ENCODE results near the gene DNER. TPM values are rescaled to one million over a fixed set of nuclear protein-coding genes. Genes with fewer than 3 reads are reported as not detected.

DNER gene
- total and polyA plus RNA-seq, 2 of the 13 experiments (the other 11 are each of a cell fraction or from before 2014, with no cell fraction given), result not detected

DNA sequence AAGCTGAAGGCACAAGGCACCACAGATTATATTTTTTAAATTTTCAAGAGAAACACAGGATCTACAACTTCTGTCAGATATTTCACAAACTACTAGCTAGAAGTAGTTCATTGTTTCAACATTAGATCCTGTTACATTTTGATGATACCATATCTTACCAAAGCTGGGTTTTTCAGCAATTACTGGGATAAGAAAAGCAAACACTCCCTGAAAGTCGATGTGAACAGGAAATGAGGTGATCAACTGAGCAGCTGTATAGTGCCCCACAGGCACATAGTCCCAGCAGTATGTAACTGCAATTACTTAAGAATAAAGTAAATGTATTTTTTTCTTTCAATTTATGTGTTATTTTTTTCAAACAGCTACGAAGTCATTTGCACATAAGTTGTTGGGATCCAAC, 103.5 kb downstream of the DNER start (continued):
- no peak for TF ChIP-seq ZNF3 (CRISPR knock-in tag; IDR thresholded peaks at IDR 0.05)

DNA sequence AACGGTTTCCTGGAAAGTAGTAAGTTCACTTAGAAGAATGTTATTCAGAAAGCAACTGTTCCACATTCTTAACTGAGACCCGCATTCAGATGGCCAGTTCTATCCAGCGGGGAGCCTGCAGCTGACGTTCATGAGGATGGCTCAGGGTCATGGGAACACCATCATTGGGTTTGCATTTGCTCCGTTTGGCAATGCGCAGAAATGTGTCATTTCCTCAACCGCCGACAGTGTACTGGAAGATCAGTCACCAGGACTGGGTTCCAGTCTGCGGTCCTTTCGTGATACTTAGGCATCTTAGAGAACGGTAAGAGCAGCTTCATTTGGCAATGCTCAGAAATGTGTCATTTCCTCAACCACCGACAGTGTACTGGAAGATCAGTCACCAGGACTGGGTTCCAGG, 104.0 kb downstream of the DNER start:
- no peak overlapping the region for H2AFZ ChIP-seq (ENCODE audit: low read length)
- BruUV-seq (replicated peaks), result no TSS peak
- POLR2A ChIA-PET, result no interaction called here
- DNase-seq (ENCODE audit: low spot score), result no peak
- no peak overlapping the region for H3K4me3 ChIP-seq (replicated peaks in 1 of 3; ENCODE audit: insufficient read depth in 1 of 3, low read depth in 2 of 3, low read length in 3 of 3)
- H3K27me3 ChIP-seq (ENCODE audit: control insufficient read depth in 1 of 2, insufficient read depth in 2 of 2, low read length in 2 of 2), result peaks cover 0 to 4% of the 10 kb centered on the region in 2 experiments; a peak in 1 of 5 replicates
- in situ Hi-C loops (cut with HindIII; ENCODE audit: extremely low pct_ligation_motif_present, low pct_unique_long_range_greater_than_20kb), result no loop called here
- H3K9ac ChIP-seq (ENCODE audit: insufficient read depth, low read depth, low read length), result no peak overlapping the region
- no peaks in the 10 kb centered on the region for H4K20me1 ChIP-seq (ENCODE audit: insufficient read depth, low read length)
- intact Hi-C loops (cut with micrococcal nuclease; ENCODE audit: unreplicated experiment), result no loop called here
- H3K36me3 ChIP-seq (replicated peaks in 1 of 2; ENCODE audit: control insufficient read depth in 1 of 2, insufficient read depth in 2 of 2, low read length in 2 of 2), result no peaks in the 10 kb centered on the region
- 59% methylated on average over 12 of the region's 12 CpGs for WGBS (ENCODE audit: low lambda C conversion rate)
- no peak for ATAC-seq
- H3K27ac ChIP-seq (ENCODE audit: extremely low read length, insufficient read depth, low read length), result no peak overlapping the region
- no peak for TF ChIP-seq STAG1 (CRISPR knock-in tag; IDR thresholded peaks at IDR 0.05)
- no peak for TF ChIP-seq ZNF282 (IDR thresholded peaks at IDR 0.05; ENCODE audit: partially characterized antibody)
- no peak for TF ChIP-seq TSC22D2 (CRISPR knock-in tag; IDR thresholded peaks at IDR 0.05; ENCODE audit: borderline replicate concordance)
- TF ChIP-seq ELF1 (CRISPR knock-in tag; IDR thresholded peaks at IDR 0.05), result no peak
- no peak for TF ChIP-seq HNRNPLL (IDR thresholded peaks at IDR 0.05; ENCODE audit: low read depth, low read length, poor library complexity, severe bottlenecking)
- no peak for TF ChIP-seq KDM5A (IDR thresholded peaks at IDR 0.05; ENCODE audit: borderline replicate concordance, low read length)
- TF ChIP-seq ZNF121 (CRISPR knock-in tag; IDR thresholded peaks at IDR 0.05), result no peak
- TF ChIP-seq ZNF138 (CRISPR knock-in tag; IDR thresholded peaks at IDR 0.05; ENCODE audit: low read depth), result no peak
- H3K9me3 ChIP-seq (ENCODE audit: low read length), result no peaks in the 10 kb centered on the region
- FAIRE-seq, result no peak
- no peak overlapping the region for H3K4me2 ChIP-seq (ENCODE audit: low read depth, low read length)
- H3K79me2 ChIP-seq (ENCODE audit: insufficient read depth, low read length), result no peaks in the 10 kb centered on the region
- CTCF ChIA-PET (ENCODE audit: low intra/inter-chr PET ratio, low total read pairs), result no interaction called here
- H3K4me1 ChIP-seq (ENCODE audit: insufficient read depth, low read length), result no peaks in the 10 kb centered on the region

DNA sequence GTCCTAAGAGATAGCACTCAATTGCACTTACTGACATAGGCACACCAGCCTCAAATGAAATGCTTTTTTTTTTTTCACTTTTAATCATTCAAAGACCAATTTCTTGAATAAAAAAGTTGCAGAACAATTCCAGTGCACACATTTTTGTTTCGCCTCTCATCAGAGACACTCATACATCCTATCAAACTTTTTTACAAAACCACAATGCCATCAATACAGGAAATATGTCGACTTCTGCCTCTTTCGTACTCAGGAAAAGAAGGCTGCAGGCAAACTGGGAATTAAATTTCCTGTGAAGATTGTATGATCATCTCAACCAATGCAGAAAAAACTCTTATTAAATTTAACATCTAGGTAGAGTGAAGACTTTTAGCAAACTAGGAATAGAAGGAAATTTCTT, 112.4 kb downstream of the DNER start:
- Histone ChIP-seq H3K79me2 (ENCODE audit: insufficient read depth, low read length) (no peaks in the 10 kb centered on the region), H3K27me3 (ENCODE audit: control insufficient read depth in 1 of 2, insufficient read depth in 2 of 2, low read length in 2 of 2) (peaks cover 0 to 3% of the 10 kb centered on the region in 2 experiments; a peak in 1 of 5 replicates), H3K9ac (ENCODE audit: insufficient read depth, low read depth, low read length) (no peak overlapping the region), H3K4me3 (replicated peaks in 1 of 3; ENCODE audit: insufficient read depth in 1 of 3, low read depth in 2 of 3, low read length in 3 of 3) (no peak overlapping the region), H3K27ac (ENCODE audit: extremely low read length, insufficient read depth, low read length) (no peak overlapping the region), H3K4me2 (ENCODE audit: low read depth, low read length) (no peak overlapping the region), H3K9me3 (ENCODE audit: low read length) (no peaks in the 10 kb centered on the region), H2AFZ (ENCODE audit: low read length) (no peak overlapping the region), H4K20me1 (ENCODE audit: insufficient read depth, low read length) (no peaks in the 10 kb centered on the region), H3K4me1 (ENCODE audit: insufficient read depth, low read length) (no peaks in the 10 kb centered on the region), H3K36me3 (replicated peaks in 1 of 2; ENCODE audit: control insufficient read depth in 1 of 2, insufficient read depth in 2 of 2, low read length in 2 of 2) (no peaks in the 10 kb centered on the region)
- ChIA-PET POLR2A (no interaction called here), CTCF (ENCODE audit: low intra/inter-chr PET ratio, low total read pairs) (no interaction called here)
- intact Hi-C loops (cut with micrococcal nuclease; ENCODE audit: unreplicated experiment), result no loop called here
- 5% methylated on average over 3 of the region's 3 CpGs for WGBS (ENCODE audit: low lambda C conversion rate)
- ATAC-seq (no peak), FAIRE-seq (no peak), DNase-seq (ENCODE audit: low spot score) (no peak)
- no TSS peak for BruUV-seq (replicated peaks)
- in situ Hi-C loops (cut with HindIII; ENCODE audit: extremely low pct_ligation_motif_present, low pct_unique_long_range_greater_than_20kb), result no loop called here
- no peak for TF ChIP-seq ZC3H4 (CRISPR knock-in tag; IDR thresholded peaks at IDR 0.05; ENCODE audit: borderline replicate concordance)
- TF ChIP-seq, protein P1, sequence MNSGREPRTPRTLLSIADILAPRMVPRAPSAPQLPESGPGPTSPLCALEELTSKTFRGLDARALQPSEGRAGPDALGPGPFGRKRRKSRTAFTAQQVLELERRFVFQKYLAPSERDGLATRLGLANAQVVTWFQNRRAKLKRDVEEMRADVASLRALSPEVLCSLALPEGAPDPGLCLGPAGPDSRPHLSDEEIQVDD (CRISPR knock-in tag; IDR thresholded peaks at IDR 0.05; ENCODE audit: borderline replicate concordance), result no peak
- TF ChIP-seq PLRG1 (conservative IDR thresholded peaks at IDR 0.05), result no peak
- TF ChIP-seq KLF16 (CRISPR knock-in tag; IDR thresholded peaks at IDR 0.05), result no peak
- no peak for TF ChIP-seq PITX1 (CRISPR knock-in tag; IDR thresholded peaks at IDR 0.05)
- TF ChIP-seq NCOA2 (CRISPR knock-in tag; IDR thresholded peaks at IDR 0.05), result no peak
- TF ChIP-seq TMF1 (CRISPR knock-in tag; IDR thresholded peaks at IDR 0.05; ENCODE audit: low read depth), result no peak
- TF ChIP-seq ZMYM4 (CRISPR knock-in tag; IDR thresholded peaks at IDR 0.05), result no peak
- TF ChIP-seq ARHGAP35 (CRISPR knock-in tag; IDR thresholded peaks at IDR 0.05; ENCODE audit: borderline replicate concordance), result no peak
- no peak for TF ChIP-seq FOXJ3 (CRISPR knock-in tag; IDR thresholded peaks at IDR 0.05; ENCODE audit: borderline replicate concordance)
- TF ChIP-seq TGIF2 (CRISPR knock-in tag; IDR thresholded peaks at IDR 0.05), result no peak
- no peak for TF ChIP-seq WIZ (CRISPR knock-in tag; IDR thresholded peaks at IDR 0.05)

Data from HepG2 (cell line).